NK-92 (cell line): Measurements from ENCODE around the gene TC2N.
A peak's percentile ranks its signal among the peaks of the same experiment; 100 is the strongest.
"Not testable (repeated sequence)": the region's sequence is repeated elsewhere in the genome, so short reads cannot be mapped to it uniquely, and the experiment has no call there.

Source experiments
- DNase-seq: peaks from one replicate; lab custom pipeline; 2025; ENCODE audit not compliant: unreplicated experiment; lab: John Stamatoyannopoulos, UW

TC2N gene

DNA sequence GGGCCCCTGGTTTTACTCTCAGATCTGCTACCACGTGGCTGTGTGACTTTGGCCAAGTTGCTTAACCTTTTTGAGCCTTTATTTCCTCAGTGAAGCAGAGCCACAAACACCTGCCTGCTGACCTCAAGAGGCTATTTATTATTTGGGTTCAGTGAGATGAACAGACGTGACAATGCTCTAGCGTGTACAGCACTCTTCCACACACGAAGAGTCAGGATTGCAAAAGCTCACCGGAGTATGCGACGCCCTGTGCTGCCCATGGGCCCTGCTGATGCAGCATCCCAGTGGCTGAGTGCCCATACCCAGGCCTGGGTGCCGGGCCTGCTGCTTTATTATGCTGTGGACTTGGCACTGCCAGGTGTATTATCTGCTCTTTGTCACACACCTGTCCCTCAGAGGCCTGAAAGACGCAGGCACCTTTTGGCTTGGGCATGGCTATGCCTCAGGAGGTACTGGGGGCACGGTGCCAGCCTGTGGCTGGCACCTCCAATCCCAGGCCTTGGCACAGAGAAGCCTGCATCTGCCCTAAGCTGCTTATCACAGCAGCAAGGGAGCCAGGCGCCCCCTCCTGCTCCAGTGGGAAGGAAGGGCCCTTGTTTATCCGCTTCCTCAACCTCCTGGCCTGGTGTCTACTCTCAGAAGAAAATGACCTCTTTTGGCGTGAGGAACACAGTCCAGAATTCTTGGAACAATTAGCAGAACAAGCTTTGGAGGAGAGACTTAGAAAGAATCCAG is 22.3 kb upstream of the TC2N start:
- DNase-seq = no peak

DNA sequence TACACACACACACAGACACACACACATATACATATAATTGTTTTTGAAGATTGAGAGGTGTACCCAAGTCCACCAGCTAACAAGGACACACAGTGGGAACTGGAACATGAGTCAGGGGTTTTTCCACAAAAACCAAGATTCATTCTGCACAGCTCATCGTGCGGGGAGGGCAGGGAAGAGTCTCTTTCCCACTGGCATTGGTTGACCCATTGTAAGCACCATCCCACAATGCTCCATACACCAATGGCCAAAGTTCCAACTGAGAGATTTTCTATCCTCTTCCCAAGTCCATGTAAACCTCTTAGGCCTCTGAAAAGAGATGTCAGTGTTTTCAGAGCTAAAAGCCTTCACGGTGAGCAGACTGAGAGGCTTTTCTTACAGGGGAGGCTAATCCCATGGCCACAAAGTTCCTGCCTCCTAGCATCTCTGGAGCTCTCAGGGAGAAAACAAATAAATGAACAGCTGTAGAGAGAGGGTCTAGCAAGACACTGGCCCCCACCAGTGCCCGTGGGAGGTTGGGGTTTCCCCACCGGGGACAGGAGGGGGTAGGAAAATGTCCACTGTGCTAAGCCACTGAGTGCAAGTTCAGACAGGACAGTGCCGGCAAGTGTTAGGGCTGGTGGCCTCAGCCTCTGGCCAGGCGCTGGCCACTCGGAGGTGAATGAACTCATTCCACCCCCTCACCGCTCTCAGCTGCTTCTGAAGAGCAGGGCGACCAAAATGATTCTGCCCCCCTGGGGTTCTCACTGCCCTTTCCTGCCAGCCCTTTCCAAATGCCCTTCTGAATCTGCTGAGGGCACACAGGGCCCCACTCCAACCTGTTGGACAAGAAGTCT is 21.5 kb upstream of the TC2N start:
- DNase-seq = no peak

DNA sequence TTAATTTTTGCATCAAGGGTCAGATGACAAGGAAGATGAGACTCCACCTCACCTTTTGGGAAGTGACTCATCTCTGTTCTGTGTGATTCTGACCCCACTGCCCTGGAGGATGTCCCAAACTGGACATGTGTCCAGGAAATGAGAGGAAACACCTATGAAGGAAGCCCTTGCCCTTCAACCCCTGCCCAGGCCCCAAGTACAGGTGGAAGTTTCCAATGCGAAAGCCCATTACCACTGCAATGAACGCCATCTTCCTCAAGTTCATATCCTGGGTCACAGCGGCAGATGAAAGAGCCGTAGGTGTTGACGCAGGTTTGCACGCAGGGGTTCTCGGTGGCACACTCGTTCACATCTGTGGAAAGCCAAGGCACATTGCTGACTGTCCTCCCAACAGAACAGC is 19.6 kb upstream of the TC2N start:
- no peak for DNase-seq

DNA sequence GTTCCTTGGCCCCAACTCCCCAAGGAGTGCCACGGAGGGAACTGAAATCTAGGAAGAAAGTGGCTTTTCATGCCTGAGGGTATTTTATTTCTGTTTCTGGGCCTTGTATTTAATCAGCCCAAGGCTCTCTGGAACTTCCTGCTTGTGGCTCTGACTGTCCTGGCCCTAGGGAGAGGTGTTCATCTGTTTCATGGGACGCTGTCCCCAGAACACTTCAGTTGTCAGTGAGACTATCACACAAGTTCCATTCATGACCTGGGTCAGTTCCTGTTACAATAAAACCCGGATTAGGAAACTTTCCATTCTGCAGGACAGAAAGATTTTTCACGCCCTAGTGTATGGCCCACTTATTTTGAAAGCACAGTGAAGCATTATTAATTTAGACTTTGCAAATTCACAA is 18.5 kb upstream of the TC2N start:
- DNase-seq = no peak

DNA sequence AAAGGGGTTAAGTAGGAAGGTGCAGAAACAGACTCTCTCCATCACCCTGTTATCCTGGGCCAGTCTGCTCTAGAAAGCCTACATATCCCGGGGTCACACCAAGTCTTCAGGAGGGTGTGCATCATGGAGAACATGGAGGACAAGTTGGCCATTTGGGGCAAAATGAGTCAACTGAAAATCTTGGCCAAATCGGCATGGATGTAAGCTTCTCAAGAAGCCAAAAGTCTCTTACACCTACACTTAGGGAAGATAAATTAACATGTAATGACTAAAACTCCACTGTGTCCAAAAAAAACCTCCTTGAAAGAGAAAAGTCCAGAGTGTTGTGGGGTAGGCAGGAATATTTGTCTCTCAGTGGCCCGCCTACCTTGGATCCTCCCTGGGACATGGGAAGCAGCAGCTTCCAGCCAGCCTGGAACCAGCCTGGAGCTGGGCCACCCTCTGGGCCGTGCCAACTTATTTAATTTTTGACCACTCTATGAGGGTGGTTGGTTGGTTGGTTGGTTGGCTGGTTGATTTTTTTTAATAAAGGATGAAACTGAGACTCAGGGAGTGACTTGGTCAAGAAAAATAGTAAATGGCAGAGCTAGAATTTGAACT is 17.9 kb upstream of the TC2N start:
- no peak for DNase-seq

DNA sequence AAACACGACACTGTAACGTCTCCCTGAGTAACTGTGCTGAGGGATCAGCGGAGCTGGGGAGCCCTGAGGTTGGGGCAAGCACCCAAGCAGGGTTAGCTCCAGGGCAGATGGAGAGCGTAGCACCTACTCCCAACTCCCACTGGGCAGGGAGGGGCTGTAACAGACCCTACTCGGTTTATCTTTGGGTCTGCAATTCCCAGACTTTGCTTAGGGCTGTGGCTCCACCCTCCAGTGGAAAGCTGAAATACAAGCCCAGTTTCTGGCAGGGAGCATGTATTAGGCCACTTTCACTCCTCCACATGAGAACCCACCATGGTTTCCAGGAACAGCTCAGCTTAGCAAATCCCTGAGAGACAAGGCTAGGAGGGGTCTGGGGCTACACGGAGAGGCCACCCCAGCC is 17.3 kb upstream of the TC2N start:
- DNase-seq = no peak

DNA sequence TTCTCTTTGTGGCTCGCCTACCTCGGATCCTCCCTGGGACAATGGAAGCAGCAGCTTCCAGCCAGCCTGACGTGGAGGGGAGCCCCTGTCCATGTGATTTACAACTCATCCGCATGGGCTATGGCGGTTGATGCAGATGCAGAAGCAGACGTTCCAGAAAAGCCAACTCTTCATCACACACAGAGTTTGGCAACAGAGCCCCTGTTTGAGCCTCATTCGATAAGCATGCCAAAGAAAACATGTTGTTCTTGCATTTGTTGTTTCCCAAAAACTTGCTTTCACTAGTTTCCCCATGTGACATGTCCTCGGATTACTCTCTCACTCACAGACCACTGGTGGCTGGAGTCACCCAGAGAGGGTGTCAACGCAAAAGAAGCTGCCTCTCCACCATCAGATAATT is 16.4 kb upstream of the TC2N start:
- no peak for DNase-seq

DNA sequence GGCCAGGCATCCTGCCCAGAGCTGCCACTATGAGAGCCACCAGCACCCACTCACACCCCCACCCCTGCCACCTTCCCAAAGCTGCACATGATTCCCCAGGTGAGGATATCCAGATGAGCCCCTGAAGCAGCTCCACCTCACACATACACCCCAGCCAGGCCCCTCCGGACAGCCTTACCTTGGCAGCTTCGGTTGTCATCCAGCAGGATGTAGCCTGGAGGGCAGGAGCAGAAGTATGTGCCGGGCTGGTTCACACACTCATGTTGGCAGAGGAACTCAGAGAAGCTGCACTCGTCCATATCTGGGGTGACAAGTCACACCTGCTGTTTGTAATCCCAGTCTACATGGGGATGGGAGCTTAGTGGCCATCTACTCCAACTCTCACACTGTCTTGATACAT is 15.4 kb upstream of the TC2N start:
- DNase-seq = no peak

DNA sequence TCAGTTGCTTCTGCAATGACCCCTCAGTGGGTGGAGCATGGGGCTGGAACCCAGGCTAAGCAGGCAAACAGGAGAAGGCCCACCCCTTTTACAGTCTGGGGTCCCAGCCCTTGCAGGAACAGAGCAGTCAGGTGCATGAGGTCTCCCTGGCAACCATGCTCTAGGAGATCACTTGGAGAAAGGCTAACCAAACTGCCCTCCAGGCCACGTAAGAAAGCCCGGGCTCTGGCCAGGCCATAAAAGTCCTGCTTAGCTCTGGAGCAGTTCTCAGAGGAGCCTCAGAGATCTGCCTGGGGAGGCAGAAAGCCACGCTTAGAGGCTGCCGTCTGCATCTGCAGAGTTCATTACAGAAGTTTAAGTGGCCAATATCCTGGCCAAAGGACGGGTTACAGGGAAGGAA is 15.0 kb upstream of the TC2N start:
- DNase-seq = no peak

DNA sequence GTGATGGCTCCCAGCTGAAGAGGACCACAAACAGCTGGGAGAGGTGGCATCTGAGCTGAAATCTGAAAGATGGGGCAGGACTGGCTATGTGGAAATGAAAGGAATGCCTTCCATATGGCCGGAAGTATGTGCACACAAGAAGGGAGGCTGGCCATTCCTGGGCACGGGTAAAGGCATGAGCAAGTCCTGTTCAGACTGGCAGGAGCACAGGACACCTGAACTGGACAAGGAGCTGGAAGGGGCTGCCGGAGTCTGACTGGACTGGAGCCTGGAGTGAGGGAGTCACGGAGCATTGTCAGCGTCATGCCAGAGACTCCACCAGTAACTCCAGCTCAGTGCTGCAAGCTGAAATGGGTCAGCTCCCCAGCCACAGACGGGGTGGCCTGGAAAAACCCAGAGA is 11.9 kb upstream of the TC2N start:
- DNase-seq = no peak

DNA sequence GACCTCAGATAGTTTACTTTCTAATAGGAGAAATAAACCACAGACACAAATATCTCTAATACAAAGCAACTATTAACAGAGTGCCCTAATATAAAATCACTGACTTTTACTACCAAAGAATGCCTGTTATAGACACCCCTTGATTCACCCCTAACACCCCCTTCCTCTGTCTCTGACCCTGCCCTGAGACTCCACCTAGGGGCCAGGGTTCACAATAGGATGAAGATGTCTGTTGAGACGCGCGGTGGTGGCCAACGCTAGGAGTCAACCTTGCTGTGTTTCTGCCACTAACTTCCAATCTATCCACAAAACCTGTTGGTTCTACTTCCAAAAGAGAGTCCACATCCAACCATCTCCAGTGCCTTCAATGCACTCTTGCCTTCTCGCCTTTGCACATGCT is 10.9 kb upstream of the TC2N start:
- DNase-seq = no peak

DNA sequence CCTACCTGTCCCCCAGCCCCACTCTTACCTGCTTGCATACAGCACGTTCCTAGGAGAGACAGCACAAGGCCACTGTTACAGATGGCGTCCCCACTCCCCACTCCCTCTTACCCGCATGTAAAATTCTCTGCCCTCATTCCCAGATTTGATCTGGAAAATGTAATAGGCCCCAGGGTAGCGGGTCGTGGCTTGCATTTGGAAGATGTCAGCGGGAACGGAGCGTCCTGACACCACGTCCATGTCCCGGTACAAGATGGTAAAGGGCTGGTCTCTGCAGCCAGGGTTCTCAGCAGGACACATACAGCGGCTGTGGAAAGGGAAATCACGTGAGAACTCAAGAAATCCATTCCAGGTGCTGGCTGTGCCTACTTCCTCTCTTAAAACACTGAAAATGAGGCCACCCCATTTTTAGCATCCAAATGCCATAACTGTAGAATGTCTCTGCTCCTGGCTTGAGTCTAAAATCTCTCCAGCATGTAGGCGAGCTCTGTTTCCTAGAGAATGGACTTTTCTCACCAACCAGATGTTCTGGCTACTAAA is 10.1 kb upstream of the TC2N start:
- no peak for DNase-seq

DNA sequence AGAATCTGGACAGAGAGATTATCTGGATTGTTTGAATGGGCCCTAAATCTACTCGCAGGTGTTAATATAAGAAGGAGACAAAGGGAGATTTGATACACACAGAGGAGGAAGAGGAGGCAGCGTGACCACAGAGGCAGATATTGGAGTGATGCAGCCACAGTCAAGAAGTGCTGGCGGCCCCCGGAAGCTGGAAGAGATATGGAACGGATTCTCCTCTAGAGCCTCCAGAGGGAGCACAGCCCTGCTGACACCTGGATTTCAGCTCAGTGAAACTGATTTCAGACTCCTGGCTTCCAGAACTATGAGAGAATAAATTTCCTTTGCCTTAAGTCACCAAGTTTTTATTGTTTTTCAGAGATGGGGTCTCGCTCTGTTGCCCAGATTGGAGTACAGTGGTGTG is 9.2 kb upstream of the TC2N start:
- DNase-seq = no peak

DNA sequence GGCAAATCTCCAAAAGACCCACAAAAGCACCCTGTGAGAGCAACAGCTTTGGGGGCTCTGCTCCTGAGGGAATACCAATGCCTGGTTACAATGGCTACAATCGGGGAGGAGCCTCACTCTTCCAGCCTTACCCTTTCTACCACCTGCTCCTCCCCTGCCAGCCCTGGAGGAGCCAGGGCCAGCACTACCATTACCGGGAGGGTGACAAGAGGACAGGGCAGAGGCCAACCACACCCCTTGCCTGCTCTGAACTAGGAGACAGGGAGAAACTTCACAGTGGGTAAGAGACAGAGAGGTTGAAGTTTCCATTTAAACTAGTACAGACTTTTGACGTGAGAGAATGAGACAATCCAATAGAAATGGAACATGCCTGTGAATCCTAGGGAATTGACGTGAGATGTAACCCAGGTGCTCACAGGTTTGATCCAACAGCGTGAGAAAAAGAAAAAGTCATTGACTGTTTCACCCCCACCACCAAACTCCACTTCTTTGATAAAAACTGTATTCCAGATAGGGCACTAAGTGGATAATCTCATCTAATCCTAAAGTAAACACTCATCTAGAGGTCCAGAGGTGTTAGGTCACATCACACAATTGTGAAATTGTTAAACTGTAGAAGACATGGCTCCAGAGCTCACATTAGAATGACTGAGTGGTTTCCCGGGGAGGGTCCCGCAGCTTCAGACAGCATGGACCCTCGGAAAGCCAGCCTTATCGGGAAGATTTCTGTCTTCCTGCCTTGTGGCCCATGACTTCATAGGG is 8.4 kb upstream of the TC2N start:
- no peak for DNase-seq

DNA sequence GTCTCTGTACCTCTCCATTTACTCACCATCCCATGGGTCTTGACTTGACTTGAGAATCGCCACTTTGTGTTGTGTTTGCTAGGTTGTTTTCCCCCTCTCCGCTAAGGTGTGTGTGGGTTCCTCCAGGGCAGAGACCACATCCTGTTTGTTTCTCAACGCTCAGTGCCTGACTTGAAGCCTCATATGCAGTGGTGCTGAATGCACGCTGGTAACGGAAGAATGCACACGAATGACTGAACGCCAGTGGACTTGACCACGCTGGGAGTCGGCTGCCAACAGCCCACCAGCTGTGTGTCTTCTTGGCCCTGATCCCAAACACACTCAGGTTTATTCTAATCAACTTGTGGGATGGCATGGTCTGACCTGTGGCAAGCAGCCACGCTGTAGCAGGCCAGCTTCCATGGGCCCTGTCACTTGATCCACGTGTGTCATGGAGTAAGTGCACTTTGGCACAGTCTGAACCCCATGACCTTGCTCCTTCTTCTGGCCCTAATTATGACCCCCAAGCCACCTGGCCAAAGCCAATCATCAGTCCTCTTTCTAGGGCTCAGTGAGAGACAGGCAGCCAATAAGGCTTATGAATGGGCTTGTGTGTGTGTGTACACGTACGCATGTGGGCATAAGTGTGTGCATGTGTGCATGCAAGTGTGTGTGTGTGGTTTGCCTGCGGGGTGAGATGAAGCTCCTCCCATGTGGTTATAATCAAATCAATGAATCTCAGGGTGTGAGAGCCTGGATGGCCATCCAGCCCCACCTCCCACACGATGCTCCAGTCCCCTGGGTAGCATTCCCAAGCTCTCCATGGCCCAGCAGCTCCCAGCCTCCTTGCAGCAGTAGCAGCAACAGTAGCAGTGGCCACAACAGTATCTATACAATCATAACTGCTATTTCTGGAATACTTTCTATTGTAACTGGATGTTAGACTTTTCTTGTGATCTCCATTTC is 6.4 kb upstream of the TC2N start:
- DNase-seq = peak; percentile 30

DNA sequence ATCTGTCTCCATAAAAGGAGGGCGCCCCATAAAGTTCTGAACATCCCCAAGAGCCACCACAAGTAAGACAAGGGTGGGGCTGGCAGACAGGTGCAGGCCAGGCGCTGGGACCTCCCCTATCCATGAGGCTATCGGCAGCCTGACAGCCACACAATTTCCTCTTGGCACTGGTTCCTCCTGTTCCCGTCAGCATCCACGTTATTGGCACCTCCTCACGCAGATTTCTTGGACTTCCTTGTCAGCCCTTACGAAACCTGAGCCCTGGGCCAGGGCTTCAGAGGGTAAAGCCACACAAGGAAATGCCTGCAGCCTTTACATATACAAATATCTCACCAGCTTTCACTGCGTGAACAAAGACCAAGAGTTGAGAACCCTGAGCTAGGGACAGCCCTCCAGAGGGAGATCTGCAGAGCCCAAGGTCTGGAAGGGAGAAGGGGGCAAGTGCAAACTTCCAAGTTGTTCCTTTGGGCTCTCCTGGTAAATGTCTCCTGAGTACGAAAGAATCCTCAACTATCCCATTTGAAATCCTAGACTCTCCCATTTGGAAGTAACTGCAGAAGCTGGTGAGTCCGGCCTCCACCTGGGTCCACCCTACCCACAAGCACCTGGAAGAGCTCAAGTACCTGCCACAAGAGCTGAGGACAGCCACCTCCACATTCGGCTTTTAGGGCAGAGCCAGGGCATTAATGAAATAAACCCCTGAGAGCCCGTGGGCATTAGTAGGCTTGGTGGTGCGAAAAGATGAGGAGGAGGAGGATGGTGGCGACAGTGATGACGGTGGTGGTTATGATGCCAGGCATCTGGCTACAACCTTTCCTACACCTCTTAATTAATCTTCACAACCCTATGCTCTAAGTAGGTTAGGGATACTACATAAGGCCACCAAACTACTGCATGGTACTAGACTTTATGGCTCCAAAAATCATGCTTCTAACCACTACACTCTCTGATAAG is 5.5 kb upstream of the TC2N start:
- DNase-seq = no peak

DNA sequence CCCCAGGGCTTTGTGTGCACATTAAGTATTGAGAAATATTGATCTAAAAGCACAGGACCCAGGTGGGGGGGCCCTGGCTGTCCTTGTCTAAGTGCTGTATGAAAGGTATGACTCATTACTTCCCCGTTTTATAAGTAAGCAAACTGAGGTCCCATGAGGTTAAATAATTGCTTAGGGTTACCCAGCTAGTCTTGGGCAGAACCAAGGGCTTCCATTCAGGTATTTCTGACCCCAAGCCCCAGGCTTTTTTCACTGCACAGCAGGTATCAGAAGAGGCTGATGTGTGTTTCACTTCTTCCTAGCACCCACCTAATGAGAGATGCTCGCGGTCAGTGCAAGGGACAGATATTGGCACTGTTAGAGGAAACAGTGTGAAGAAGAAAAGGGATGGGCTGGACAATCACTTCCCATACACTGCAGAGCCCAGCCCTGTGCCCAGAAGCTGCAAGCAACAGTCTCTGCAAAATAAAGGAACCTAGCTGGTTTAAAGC is 4.7 kb upstream of the TC2N start:
- no peak for DNase-seq

DNA sequence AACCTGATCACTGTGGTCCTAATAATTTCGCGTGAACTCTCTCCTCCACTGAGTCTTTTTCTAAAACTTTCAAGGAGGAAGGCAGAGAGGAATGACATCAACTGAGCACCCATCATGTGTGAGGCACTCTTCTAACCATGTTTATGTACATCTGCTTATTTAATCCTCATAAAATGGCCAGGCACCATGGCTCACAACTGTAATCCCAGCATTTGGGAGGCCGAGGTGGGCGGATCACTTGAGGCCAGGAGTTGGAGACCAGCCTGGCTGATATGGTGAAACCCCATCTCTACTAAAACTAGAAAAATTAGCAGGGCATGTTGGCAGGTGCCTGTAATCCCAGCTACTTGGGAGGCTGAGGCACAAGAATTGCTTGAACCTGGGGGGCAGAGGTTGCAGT is 4.1 kb upstream of the TC2N start:
- DNase-seq = not testable (repeated sequence)

DNA sequence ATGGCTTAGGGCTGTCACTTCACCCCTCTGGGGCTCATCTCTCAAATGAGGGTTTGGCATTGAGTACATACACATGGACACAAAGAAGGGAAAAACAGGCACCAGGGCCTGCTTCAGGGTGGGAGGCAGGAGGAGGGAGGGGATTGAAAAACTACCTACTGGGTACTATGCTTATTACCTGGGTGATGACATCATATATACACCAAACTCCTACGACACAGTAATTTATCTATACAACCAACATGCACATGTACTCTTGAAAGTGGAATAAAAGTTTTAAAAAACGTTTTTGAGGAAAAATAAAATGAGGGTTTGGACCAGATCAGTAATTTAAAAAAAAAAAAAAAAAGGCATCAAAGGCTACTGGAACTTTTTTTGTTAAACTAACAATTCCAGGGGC is 3.6 kb upstream of the TC2N start:
- DNase-seq = no peak
